Neuronal stem cell (in vitro differentiated cells): ENCODE measurements around the gene DGKQ.

ENCODE experiments used
- DNase-seq: peaks from one replicate; pipeline ENCODE4 v3.0.0-alpha.2; 2013; ENCODE audit warnings: low spot score
- H2AFZ ChIP-seq: one replicate; pipeline ENCODE4 v1.6.1; 2013; ENCODE audit warnings: mild to moderate bottlenecking, low read length, inconsistent platforms
- H2AK5ac ChIP-seq: 2 replicates; pipeline ENCODE4 v1.6.1; 2013; ENCODE audit warnings: low read depth, mild to moderate bottlenecking, inconsistent platforms, low read length, moderate library complexity, mixed read lengths
- H2BK120ac ChIP-seq: 2 replicates; pipeline ENCODE4 v1.6.1; 2013; ENCODE audit warnings: low read depth, mild to moderate bottlenecking, inconsistent platforms, low read length, moderate library complexity, mixed read lengths
- H2BK12ac ChIP-seq: one replicate; pipeline ENCODE4 v1.6.1; 2013; ENCODE audit warnings: low read length, inconsistent platforms
- H2BK15ac ChIP-seq: 2 replicates; pipeline ENCODE4 v1.6.1; 2013; ENCODE audit warnings: mild to moderate bottlenecking, low read length, inconsistent platforms, mixed read lengths
- H2BK5ac ChIP-seq: one replicate; pipeline ENCODE4 v1.6.1; 2013; ENCODE audit warnings: inconsistent platforms, mild to moderate bottlenecking, low read length, moderate library complexity
- H3K14ac ChIP-seq: one replicate; pipeline ENCODE4 v1.6.1; 2013; ENCODE audit warnings: low read length, inconsistent platforms
- H3K18ac ChIP-seq: 2 replicates; pipeline ENCODE4 v1.6.1; 2013; ENCODE audit warnings: low read length, inconsistent platforms
- H3K23ac ChIP-seq: 2 replicates; pipeline ENCODE4 v1.6.1; 2013; ENCODE audit warnings: low read depth, mild to moderate bottlenecking, mixed read lengths, low read length, inconsistent platforms; ENCODE audit not compliant: poor library complexity
- H3K27ac ChIP-seq: replicated peaks from 3 replicates; pipeline ENCODE4 v1.5.1; 2013; ENCODE audit warnings: low read length, inconsistent platforms
- H3K27me3 ChIP-seq, 3 experiments: 2 replicates each; pipeline ENCODE4 v1.6.1; 2013; ENCODE audit warnings: low read length in 3 of 3, mild to moderate bottlenecking in 2 of 3, inconsistent platforms in 1 of 3, low read depth in 1 of 3, mixed read lengths in 1 of 3, moderate library complexity in 1 of 3; ENCODE audit not compliant: control insufficient read depth in 3 of 3, insufficient read depth in 3 of 3
- H3K36me3 ChIP-seq, 2 donors: replicated peaks in 1 of 2; 2 replicates each; pipeline ENCODE4 v1.6.1; 2013; ENCODE audit warnings: low read length in 2 of 2; ENCODE audit not compliant: control insufficient read depth in 2 of 2, insufficient read depth in 2 of 2
- H3K4ac ChIP-seq: 2 replicates; pipeline ENCODE4 v1.6.1; 2013; ENCODE audit warnings: inconsistent platforms, mild to moderate bottlenecking, low read length, moderate library complexity
- H3K4me1 ChIP-seq, 2 donors: 1 replicate in 1 of 2; 2 replicates in 1 of 2; pipeline ENCODE4 v1.6.1; 2013; ENCODE audit warnings: low read length in 2 of 2, low read depth in 1 of 2; ENCODE audit not compliant: control insufficient read depth in 2 of 2, insufficient read depth in 1 of 2
- H3K4me2 ChIP-seq: one replicate; pipeline ENCODE4 v1.6.1; 2013; ENCODE audit warnings: mild to moderate bottlenecking, low read length, inconsistent platforms; ENCODE audit not compliant: insufficient read depth, poor library complexity, severe bottlenecking
- H3K4me3 ChIP-seq, 2 donors: 2 replicates each; pipeline ENCODE4 v1.5.1; 2013; ENCODE audit warnings: low read length in 2 of 2, mild to moderate bottlenecking in 2 of 2, inconsistent platforms in 1 of 2, moderate library complexity in 1 of 2
- H3K79me1 ChIP-seq: one replicate; pipeline ENCODE4 v1.6.1; 2013; ENCODE audit warnings: low read depth, mild to moderate bottlenecking, inconsistent platforms, low read length, moderate library complexity
- H3K9ac ChIP-seq: one replicate; pipeline ENCODE4 v1.6.1; 2013; ENCODE audit warnings: mild to moderate bottlenecking, low read depth, low read length, inconsistent platforms; ENCODE audit not compliant: poor library complexity
- H3K9me3 ChIP-seq, 2 donors: replicated peaks in 1 of 2; 2 replicates each; pipeline versions ENCODE3 to v1.6.1; 2013; ENCODE audit warnings: low read length in 2 of 2, mild to moderate bottlenecking in 2 of 2, inconsistent platforms in 1 of 2, low read depth in 1 of 2, mixed read lengths in 1 of 2, moderate library complexity in 1 of 2; ENCODE audit not compliant: control insufficient read depth in 2 of 2, insufficient read depth in 1 of 2
- H4K8ac ChIP-seq: one replicate; pipeline ENCODE4 v1.6.1; 2013; ENCODE audit warnings: low read depth, mild to moderate bottlenecking, inconsistent platforms, low read length, moderate library complexity
- H4K91ac ChIP-seq: one replicate; pipeline ENCODE4 v1.6.1; 2013; ENCODE audit warnings: low read length, low read depth, mild to moderate bottlenecking, inconsistent platforms; ENCODE audit not compliant: poor library complexity
- WGBS, 2 donors: extraction: QIAGEN DNeasy Blood & Tissue Kit; methylation state at CpG; one replicate each; pipeline ENCODE4 v1.1.7; 2013; ENCODE audit warnings: missing lambda C conversion rate in 2 of 2, mixed read lengths in 1 of 2; ENCODE audit not compliant: insufficient read length in 2 of 2, insufficient replicate concordance in 1 of 2; ENCODE audit errors: extremely low coverage in 2 of 2; 5-methylcytosine and 5-hydroxymethylcytosine counted together

Gene DGKQ

DNA sequence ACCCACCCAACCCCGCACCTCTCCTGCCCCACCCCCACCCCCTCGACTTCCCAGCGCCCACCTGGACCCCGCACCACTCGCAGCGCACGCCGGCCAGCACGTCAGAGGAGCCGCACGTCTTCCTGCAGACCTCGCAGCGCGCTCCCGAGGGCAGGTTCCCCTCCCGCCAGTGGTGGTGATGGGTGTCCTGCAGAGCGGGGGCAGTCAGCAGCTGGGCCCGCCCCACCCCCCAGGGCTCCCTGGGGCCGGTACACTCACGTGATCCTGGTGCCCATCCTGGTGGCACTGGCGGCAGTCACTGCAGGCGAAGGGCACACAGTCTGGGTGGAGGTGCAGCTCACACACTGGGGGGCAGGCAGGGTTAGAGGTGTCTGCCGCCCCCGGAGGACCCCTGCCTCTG lies 5.1 kb downstream of the DGKQ start:
- no peak overlapping the region for H2BK5ac ChIP-seq
- H2BK12ac ChIP-seq = no peak overlapping the region
- H2BK15ac ChIP-seq = no peak overlapping the region
- no peak overlapping the region for H3K18ac ChIP-seq
- H3K14ac ChIP-seq = no peak overlapping the region
- H3K4ac ChIP-seq = no peak overlapping the region
- peak overlapping the region; percentile 60 for H3K9ac ChIP-seq
- no peak overlapping the region for H3K4me3 ChIP-seq
- no peak overlapping the region for H3K27ac ChIP-seq
- no peak overlapping the region for H2BK120ac ChIP-seq
- H2AFZ ChIP-seq = no peak overlapping the region
- WGBS, 2 donors = no CpG with 5 or more reads among the region's 24 CpGs
- H4K8ac ChIP-seq = no peak overlapping the region
- H3K27me3 ChIP-seq = peaks cover 0 to 46% (median 14%) of the 10 kb centered on the region in 3 experiments
- H3K9me3 ChIP-seq = no peaks in the 10 kb centered on the region
- H4K91ac ChIP-seq = no peak overlapping the region
- peaks cover 2 to 10% of the 10 kb centered on the region in 2 donors for H3K36me3 ChIP-seq
- H3K4me1 ChIP-seq = peaks cover 2 to 10% of the 10 kb centered on the region in 2 donors
- H3K23ac ChIP-seq = peak overlapping the region; percentile 85
- no peak for DNase-seq
- H2AK5ac ChIP-seq = peak overlapping the region; percentile 84
- H3K4me2 ChIP-seq = no peak overlapping the region
- H3K79me1 ChIP-seq = peaks cover 3% of the 10 kb centered on the region

DNA sequence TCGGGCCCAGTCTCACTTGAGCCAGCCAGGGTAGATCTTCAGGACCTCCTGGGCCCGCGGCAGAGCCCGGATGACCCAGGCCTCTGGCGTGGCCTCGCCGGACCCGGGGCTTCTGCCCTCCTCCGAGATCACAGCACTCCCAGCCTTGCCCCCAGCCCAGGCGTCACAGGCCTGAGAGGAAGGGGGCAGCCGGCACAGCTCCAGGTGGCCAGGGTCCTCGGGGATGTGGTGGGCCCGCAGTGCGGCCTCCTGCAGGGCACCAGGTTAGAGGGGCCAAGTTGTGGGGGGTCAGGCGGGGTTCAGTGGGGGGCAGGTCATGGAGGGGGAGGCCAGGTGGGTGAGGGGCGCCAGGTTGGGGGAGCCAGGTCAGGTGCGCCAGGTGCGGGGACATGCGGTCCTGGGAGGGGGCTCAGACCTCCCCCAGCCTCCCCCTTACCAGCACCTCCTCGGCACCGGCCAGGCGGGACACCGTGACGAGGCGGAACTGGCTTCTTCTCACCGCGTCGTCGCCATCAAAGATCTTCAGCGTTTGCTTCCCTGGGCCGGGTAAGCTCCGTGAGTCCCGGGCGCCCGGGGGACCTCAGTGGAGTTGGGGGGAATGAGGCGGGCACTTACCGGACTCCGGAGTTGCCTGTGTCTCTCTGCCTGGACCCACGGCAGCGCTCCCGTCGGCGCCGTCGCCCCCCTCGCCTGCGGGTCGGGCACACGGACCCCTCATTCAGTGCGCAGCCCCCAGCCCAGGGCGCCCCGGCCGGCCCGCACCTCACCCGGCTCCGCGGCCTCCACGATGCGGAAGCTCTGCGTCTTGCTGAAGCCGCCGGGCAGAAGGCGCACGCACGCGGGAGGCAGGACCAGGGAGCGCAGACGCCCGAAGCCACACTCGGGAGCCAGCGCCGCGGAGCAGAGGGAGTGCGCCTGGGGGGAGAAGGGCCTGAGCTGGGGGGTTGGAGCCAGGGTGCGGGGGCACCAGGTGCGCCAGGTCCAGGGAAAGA lies 6.0 kb downstream of the DGKQ start:
- Histone ChIP-seq H3K27me3 (peaks cover 0 to 39% (median 10%) of the 10 kb centered on the region in 3 experiments), H2BK12ac (peak overlapping the region; percentile 41)

DNA sequence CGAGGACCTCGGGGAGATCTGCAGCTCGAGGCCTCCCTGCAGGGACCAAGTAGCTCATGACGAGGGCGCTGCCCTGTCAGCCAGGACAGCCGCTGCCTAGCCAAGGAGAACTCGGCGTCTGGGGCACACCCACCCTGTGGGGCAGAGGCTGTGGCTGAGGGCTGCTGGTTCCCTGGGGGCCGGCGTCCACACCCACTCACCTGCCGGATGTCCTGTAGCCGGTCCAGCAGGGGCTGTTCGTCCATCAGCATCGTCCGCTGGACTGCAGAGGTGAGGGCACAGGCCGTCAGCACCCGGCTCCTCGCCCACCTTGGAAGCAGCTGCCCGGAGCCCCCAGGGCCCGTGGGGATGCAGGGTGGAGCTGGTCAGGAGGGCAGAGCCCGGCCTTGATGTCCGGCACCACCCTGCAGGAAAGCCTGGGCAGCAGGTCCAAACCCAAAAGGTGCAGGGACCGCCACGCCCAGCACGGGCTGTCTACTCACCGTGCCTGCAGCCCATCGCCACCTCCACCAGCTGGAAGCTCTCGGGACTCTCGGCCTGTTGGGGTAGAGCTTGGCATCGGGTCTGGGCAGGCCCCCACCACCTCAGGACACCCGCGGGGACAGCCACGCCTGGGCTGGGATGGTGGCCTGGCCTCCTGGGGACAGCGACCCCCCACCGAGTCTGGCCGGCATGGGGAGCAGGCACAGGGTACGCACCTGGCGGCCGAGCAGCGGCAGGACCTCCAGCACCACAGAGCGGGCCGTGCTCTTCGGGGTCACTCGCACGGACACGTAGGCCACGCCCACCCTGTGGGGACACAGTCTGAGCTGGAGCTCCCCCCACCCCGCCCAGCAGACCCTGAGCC lies 6.9 kb downstream of the DGKQ start:
- no peak overlapping the region for H3K4me2 ChIP-seq
- DNase-seq = no peak
- H2BK5ac ChIP-seq = no peak overlapping the region
- no peak overlapping the region for H3K27ac ChIP-seq
- peak overlapping the region; percentile 10 for H2BK12ac ChIP-seq
- H3K4ac ChIP-seq = no peak overlapping the region
- H3K18ac ChIP-seq = no peak overlapping the region
- H3K4me1 ChIP-seq = no peaks in the 10 kb centered on the region
- no peak overlapping the region for H4K8ac ChIP-seq
- peak overlapping the region; percentile 60 for H3K9ac ChIP-seq
- peaks cover 0 to 32% (median 10%) of the 10 kb centered on the region in 3 experiments for H3K27me3 ChIP-seq
- H2BK15ac ChIP-seq = peak overlapping the region; percentile 49
- H3K4me3 ChIP-seq = no peak overlapping the region
- H3K9me3 ChIP-seq = no peaks in the 10 kb centered on the region
- no peak overlapping the region for H4K91ac ChIP-seq
- peak overlapping the region; percentile 37 for H2AK5ac ChIP-seq
- peak overlapping the region; percentile 85 for H3K23ac ChIP-seq
- peaks cover 2 to 21% of the 10 kb centered on the region in 2 donors for H3K36me3 ChIP-seq
- H2BK120ac ChIP-seq = no peak overlapping the region
- H2AFZ ChIP-seq = no peak overlapping the region
- peak overlapping the region; percentile 21 for H3K14ac ChIP-seq
- peaks cover 3% of the 10 kb centered on the region for H3K79me1 ChIP-seq
- no CpG with 5 or more reads among the region's 48 CpGs for WGBS, 2 donors

More for the DNA sequence above, 6.0 kb downstream of the DGKQ start:
- Histone ChIP-seq H3K18ac (peak overlapping the region; percentile 90), H3K14ac (peak overlapping the region; percentile 82), H3K4me2 (peak overlapping the region; percentile 49), H3K9me3 (no peaks in the 10 kb centered on the region), H2BK5ac (peak overlapping the region; percentile 53), H2AFZ (no peak overlapping the region), H2BK120ac (no peak overlapping the region), H3K36me3 (peaks cover 2 to 14% of the 10 kb centered on the region in 2 donors), H3K4ac (no peak overlapping the region), H3K4me1 (peaks cover 0 to 5% of the 10 kb centered on the region in 2 donors), H3K9ac (peak overlapping the region; percentile 81), H2BK15ac (peak overlapping the region; percentile 49), H4K8ac (no peak overlapping the region), H3K23ac (peak overlapping the region; percentile 20), H3K4me3 (no peak overlapping the region), H3K79me1 (peaks cover 3% of the 10 kb centered on the region), H3K27ac (no peak overlapping the region), H4K91ac (no peak overlapping the region), H2AK5ac (peak overlapping the region; percentile 63)
- no CpG with 5 or more reads among the region's 76 CpGs for WGBS, 2 donors
- DNase-seq = no peak
